Metanephros (tissue), 1 donor: ENCODE data around the gene RXFP2. TPM values are rescaled to one million over a fixed set of nuclear protein-coding genes. Genes with fewer than 3 reads are reported as not detected.

Experiments used
- total RNA-seq: library from RNA; depleted of rRNA; stranded (reverse); fragments of >200 nt; gene quantifications from one replicate; pipeline ENCODE4 v1.2.3, GENCODE V29; 2014

RXFP2 gene, protein sequence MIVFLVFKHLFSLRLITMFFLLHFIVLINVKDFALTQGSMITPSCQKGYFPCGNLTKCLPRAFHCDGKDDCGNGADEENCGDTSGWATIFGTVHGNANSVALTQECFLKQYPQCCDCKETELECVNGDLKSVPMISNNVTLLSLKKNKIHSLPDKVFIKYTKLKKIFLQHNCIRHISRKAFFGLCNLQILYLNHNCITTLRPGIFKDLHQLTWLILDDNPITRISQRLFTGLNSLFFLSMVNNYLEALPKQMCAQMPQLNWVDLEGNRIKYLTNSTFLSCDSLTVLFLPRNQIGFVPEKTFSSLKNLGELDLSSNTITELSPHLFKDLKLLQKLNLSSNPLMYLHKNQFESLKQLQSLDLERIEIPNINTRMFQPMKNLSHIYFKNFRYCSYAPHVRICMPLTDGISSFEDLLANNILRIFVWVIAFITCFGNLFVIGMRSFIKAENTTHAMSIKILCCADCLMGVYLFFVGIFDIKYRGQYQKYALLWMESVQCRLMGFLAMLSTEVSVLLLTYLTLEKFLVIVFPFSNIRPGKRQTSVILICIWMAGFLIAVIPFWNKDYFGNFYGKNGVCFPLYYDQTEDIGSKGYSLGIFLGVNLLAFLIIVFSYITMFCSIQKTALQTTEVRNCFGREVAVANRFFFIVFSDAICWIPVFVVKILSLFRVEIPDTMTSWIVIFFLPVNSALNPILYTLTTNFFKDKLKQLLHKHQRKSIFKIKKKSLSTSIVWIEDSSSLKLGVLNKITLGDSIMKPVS
- total RNA-seq: 0.41 TPM

DNA sequence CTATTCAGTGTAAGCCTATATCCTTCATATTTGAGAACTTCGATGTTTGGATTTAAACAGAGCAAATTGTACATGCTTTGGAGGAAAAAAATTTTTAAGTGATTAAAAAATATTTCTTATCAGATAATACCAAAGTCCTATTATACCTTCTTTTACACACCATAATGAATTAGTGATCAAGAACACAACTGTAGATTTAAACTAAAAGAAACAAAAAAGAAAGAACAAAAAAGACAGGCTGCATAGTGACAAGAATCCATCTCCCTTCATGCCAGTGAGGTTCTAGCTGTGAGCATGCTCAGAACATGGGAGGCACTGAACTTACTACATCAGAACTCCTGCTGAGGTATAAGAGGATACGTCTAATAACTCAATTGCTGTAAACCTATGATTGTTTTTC lies at the start of gene RXFP2:
Gene RXFP2, plus strand, starts transcription at position 301 of the 400 bp plus-strand sequence. Its CDS starts 87 bp downstream, at position 388.

